ENCODE data around the gene CDH11.

- TF ChIP-seq CTCF (IDR thresholded peaks at IDR 0.05; ENCODE audit: insufficient read depth, low read length) (no peak), SPI1 (IDR thresholded peaks at IDR 0.05; ENCODE audit: borderline replicate concordance, low read depth) (no peak), POLR2AphosphoS5 (IDR thresholded peaks at IDR 0.05; ENCODE audit: low read depth) (no peak)
Measured at GRCh38 chr16:64991001-64991400, 130.9 kb downstream of the CDH11 start.
